Activated CD8-positive, alpha-beta memory T cell treated with anti-CD3 and anti-CD28 coated beads for 4 hours (primary cell): ENCODE data around the gene CLDN3.
"Not testable (repeated sequence)": the region's sequence is repeated elsewhere in the genome, so short reads cannot be mapped to it uniquely, and the experiment has no call there.

Experiments
- DNase-seq, 2 donors: peaks; one replicate each; pipeline ENCODE4 v3.0.0-alpha.2; 2020; ENCODE audit warnings: low read depth in 2 of 2

CLDN3 gene

DNA sequence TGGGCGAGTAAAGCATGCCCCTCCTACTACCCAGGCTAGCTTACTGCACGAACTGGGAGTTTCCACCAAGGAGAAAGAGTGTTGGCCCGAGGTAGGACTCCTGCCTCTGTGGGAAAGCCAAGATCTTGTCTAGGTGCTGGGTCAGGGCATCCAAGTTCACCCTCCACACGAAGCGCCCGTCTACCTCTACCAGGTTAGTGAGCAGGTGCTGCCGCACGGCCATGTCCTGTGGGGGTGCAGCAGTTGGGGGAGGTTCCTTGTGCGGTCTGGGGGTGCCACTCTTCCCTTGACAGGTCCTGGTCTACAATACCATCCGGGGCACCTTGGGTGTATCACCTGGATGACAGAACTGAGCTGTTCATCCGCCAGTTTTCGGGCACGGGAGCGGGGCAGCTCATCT, 33.2 kb downstream of the CLDN3 start:
- DNase-seq = no peak

DNA sequence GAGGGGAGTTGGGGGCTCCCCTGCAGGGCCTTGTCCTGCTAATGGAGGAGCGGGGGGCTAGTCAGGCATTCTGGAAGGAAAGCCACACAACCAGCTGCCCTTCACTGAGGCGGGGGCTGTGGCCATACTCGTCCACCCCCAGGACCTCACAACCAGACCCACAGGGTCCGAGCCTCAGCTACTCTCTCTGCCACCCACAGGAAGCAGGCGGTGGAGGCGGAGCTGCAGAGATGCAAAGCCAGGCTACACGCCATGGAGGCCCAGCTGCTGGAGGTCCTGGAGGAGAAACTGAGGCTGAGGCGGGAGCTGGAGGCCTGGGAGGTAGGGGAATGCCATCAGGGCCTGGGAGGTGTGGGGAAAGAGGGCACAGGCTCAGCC, 34.6 kb downstream of the CLDN3 start:
- no peak for DNase-seq

GRCh38 chr7:73734619-73735527, 35.2 kb downstream of the CLDN3 start:
- DNase-seq = peak; percentile 50 to 67

DNA sequence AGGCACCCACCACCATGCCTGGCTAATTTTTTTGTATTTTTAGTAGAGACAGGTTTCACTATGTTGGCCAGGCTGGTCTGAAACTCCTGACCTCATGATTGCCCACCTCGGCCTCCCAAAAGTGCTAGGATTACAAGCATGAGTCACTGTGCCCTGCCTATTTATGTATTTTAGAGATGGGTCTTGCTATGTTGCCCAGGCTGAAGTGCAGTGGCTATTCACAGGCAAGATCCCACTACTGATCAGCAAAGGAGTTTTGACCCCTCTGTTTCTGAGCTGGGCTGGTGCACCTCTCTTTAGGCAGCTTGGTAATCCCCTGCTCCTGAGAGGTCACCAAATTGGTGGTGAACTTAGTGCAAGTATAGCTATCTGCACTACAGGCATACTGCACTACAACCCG, 37.7 kb downstream of the CLDN3 start:
- no peak for DNase-seq

GRCh38 chr7:73730485-73730884, 39.6 kb downstream of the CLDN3 start:
- DNase-seq = no peak

DNA sequence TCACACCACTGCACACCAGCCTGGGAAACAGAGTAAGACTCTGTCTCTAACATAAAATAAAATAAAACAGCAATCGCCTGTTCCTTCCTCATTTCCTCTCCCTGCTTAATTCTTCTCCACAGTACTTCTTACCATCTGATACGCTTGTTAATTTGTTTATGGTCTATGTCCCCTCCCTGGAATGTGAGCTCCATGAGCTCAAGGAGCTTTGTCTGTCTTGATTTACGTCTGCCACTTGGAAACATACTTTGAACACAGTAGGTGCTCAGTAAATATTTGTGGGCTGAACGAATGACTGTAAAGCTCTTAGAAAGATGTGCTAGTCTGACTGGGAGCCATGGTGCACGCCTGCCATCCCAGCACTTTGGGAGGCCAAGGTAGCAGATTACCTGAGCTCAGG, 41.5 kb downstream of the CLDN3 start:
- no peak for DNase-seq

DNA sequence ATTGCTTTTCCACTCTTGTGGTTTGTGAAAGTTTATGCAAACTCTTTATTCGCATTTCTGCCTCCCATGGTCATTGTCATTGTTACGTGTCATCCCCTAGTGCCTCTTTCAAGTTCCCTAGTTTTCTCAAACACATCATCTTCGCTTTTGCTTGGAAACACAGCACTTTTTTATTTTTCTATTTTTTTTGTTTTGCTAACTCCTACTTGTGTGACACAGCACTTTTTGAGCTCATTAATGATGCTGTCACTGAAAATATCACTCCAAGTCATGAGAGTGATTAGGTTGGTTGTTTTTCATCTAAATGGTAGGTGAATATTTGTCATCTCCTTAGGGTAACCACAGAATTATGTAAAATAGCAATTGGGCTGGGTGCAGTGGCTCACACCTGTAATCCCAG, 42.1 kb downstream of the CLDN3 start:
- no peak for DNase-seq

DNA sequence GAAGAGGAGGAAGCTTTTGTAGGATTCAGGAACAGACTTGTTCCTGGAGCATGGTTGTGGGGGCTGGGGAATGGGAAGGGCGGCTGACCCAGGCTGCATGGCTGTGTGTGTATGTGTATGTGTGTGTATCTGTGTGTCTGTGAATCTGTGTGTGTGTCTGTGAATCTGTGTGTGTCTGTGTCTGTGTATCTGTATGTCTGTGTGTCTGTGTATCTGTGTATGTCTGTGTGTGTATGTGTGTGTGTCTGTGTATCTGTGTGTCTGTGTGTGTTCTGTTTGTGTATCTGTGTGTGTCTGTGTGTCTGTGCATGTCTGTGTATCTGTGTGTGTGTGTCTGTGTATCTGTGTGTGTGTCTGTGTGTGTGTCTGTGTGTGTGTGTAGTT, 44.0 kb downstream of the CLDN3 start:
- DNase-seq = no peak

GRCh38 chr7:73723813-73724212, 46.3 kb downstream of the CLDN3 start:
- no peak for DNase-seq

GRCh38 chr7:73722785-73723184, 47.3 kb downstream of the CLDN3 start:
- no peak for DNase-seq

DNA sequence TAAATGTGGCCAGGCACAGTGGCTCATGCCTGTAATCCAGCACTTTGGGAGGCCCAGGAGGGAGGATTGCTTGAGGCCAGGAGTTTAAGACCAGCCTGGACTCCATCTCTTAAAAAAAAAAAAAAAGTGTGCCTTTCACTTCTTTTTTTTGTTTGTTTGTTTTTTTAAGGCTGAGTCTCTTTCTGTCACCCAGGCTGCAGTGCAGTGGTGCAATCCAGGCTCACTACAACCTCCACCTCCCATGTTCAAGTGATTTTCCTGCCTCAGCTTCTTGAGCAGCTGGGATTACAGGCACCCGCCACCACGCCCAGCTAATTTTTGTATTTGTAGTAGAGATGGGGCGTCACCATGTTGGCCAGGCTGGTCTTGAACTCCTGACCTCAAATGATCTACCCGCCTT, 47.9 kb downstream of the CLDN3 start:
- DNase-seq = not testable (repeated sequence)

DNA sequence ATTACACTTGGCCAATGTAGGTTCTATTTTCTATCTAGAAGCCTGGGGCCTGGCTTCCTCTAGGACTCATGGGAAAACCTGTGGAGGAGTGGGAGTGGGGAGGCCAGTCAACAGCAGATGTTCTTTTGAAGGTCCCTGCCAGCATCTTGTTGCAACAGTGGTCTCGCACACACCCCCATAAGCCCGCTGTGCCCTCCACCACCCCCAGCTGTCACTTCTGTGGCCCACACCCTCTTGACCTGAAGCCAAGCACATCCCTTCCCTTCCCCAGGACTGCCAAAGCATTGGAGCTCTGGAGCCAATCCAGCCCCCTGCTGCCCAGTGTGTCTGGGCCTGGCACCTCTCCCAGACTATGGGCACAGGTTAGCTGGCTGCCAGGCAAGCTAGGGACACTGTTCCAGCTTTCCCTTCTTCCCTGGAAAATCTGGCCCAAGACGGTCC, 48.7 kb downstream of the CLDN3 start:
- no peak for DNase-seq

GRCh38 chr7:73720443-73720842, 49.6 kb downstream of the CLDN3 start:
- DNase-seq = not testable (repeated sequence)

DNA sequence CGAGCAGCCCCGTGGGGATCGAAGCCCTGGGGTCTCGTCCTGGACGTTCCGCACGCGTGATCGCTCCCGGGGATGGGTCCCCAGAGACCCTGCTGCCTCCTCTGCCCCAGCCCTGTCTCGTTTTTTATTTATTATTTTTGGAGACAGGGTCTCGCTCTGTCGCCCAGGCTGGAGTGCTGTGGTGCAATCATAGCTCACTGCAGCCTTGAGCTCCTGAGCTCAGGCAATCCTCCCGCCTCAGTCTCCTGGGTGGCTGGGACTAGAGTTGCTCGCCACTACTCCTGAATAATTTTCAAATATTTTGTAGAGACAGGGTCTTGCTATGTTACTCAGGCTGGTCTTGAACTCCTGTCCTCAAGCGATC, 50.3 kb downstream of the CLDN3 start:
- no peak for DNase-seq
